Right hindlimb (tissue), 1 donor: ENCODE results near the gene IGSF21.

ENCODE experiments used
- DNase-seq: peaks from one replicate; pipeline ENCODE4 v3.0.0-alpha.2; 2018

Gene IGSF21

GRCh38 chr1:18307329-18307898, 199.8 kb downstream of the IGSF21 start:
- no peak for DNase-seq

GRCh38 chr1:18309552-18310155, 202.1 kb downstream of the IGSF21 start:
- no peak for DNase-seq

GRCh38 chr1:18312961-18313360, 205.4 kb downstream of the IGSF21 start:
- no peak for DNase-seq

- no peak for DNase-seq
These were observed 205.9 kb downstream of the IGSF21 start for GRCh38 chr1:18313523-18313922.

- DNase-seq = no peak
These were observed 206.8 kb downstream of the IGSF21 start for GRCh38 chr1:18314399-18314798.

- DNase-seq = no peak
These were observed 207.9 kb downstream of the IGSF21 start for GRCh38 chr1:18315449-18315848.

GRCh38 chr1:18316764-18317163, 209.2 kb downstream of the IGSF21 start:
- no peak for DNase-seq

GRCh38 chr1:18319099-18319498, 211.5 kb downstream of the IGSF21 start:
- no peak for DNase-seq

- no peak for DNase-seq
These were observed 212.5 kb downstream of the IGSF21 start for GRCh38 chr1:18320051-18320450.

GRCh38 chr1:18322368-18323032, 214.9 kb downstream of the IGSF21 start:
- DNase-seq = no peak

- no peak for DNase-seq
These were observed 215.7 kb downstream of the IGSF21 start for GRCh38 chr1:18323259-18323658.

GRCh38 chr1:18324246-18324645, 216.6 kb downstream of the IGSF21 start:
- no peak for DNase-seq

- DNase-seq = no peak
These were observed 217.5 kb downstream of the IGSF21 start for GRCh38 chr1:18325136-18325535.

GRCh38 chr1:18326211-18326897, 218.8 kb downstream of the IGSF21 start:
- DNase-seq = peak; percentile 57

GRCh38 chr1:18327650-18328049, 220.1 kb downstream of the IGSF21 start:
- DNase-seq = no peak

GRCh38 chr1:18328803-18329202, 221.2 kb downstream of the IGSF21 start:
- DNase-seq = no peak

GRCh38 chr1:18329469-18330253, 222.1 kb downstream of the IGSF21 start:
- DNase-seq = no peak

GRCh38 chr1:18332576-18332975, 225.0 kb downstream of the IGSF21 start:
- no peak for DNase-seq

GRCh38 chr1:18333220-18333619, 225.6 kb downstream of the IGSF21 start:
- DNase-seq = no peak

GRCh38 chr1:18336801-18337200, 229.2 kb downstream of the IGSF21 start:
- DNase-seq = no peak

- DNase-seq = no peak
These were observed 230.2 kb downstream of the IGSF21 start for GRCh38 chr1:18337757-18338156.

GRCh38 chr1:18339161-18339560, 231.6 kb downstream of the IGSF21 start:
- DNase-seq = no peak

- DNase-seq = no peak
These were observed 232.7 kb downstream of the IGSF21 start for GRCh38 chr1:18340158-18340764.
